ENCODE data around the gene CHST13.

DNA sequence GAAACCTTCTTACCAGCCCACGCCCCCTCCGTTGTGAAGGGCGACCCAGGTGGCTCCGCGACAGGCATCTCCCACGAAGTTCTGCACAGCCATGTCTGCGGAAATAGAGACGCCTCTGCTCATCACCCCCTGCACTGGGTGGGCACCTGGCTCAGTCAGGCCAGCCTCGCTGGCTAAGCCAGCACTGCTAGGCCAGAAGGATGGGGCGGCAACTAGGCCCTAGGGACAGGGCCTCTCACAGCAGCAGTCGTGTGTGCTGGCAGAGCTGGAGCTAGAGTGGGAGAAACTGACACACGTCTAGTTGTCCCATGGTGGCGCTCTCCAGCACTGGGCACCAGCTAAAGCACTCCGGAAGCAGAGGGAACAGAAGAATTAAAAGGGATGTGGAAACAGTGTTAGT, 35.8 kb upstream of the CHST13 start:
- TF ChIP-seq YY1 (IDR thresholded peaks at IDR 0.05; ENCODE audit: insufficient read depth, insufficient read length) (no peak), ZNF274 (IDR thresholded peaks at IDR 0.05; ENCODE audit: low read depth, low read length) (no peak), SUZ12 (IDR thresholded peaks at IDR 0.05; ENCODE audit: extremely low read depth, insufficient read depth, insufficient read length) (no peak)
